ENCODE measurements around the gene CARD19. TPM values are rescaled to one million over a fixed set of nuclear protein-coding genes. Genes with fewer than 3 reads are reported as not detected.

Gene CARD19
- 19.9 TPM for total RNA-seq

DNA sequence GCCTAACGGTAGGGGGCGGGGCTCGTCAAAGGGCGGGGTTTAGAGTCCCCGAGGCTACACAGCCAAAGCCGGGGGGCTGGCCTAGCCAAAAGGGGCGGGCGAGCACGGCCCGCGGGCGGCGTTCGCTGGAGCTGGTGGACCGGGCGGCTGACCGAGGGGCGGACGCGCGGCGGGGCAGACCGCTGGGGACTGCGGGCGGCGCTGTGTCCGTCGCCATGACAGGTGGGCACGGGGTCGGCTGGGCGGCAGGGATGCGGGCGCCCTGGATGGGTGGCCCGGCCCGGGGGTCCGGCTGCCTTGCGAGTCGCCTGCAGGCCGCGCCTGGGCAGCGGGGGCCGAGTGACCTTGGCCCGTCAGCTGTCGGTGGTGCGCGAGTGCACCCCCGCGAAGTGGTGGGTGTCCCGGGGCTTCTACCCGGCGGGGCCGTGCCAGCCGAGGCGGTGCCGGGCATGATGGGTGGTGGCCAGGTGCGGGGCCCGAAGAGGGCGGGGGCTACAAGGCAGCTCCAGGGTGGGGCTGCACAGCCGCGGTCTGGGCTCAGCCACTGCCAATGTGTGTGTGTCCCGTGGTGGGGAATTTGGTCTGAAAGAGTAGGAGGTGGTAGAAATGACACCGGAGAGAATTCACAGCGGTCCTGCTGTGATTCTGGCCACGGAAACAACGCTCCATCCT, at the start of gene CARD19:
CARD19 (plus strand) TSS at position 87 of the 672 bp plus-strand sequence; CDS start at position 216, 129 bp downstream.
- ATAC-seq: peak; percentile 14

DNA sequence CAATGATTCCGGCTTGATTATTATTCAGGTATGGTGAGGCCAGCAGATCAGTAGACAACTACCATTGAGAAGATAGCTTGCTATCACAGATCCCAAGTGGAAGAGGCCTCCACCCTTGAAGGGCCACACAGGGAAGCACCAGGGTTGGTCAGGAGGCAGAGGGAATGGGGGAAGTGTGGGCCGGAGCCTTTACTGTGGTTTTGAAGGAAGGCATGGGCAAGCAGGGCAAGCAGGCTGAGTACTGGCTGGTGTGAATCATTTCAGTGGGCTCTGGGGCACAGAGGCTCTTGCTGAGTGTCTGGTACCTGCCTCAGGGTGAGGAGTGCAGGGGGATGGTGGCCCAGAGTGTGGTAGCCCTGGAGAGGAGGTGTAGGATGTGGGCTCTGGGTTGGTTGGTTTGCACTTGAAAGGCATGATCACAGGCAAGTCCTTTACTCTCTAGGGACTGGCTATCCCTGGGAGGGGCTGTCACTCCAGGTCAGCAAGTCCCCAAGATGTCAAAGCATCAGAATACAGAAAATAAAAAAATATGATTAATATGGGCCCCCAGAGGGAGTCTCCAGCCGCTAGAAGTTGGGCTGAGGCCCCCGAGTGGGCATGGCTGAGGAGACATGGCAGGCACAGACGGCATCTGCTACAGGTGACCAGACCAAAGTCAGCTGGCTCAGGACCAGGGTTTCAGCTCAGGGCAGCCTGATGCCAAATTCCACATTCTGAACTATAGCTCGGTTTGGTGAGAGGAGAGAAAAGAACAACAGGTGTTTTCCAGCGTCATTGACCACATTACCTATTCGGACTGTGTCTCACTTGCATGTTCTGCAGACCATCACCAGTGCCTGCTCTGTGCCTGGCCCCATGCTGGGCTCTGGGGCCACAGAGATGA, 47.2 kb upstream of the CARD19 start:
- no peak for ATAC-seq

- ATAC-seq: peak; percentile 8
Measured at GRCh38 chr9:93049491-93049890, 46.5 kb upstream of the CARD19 start.

DNA sequence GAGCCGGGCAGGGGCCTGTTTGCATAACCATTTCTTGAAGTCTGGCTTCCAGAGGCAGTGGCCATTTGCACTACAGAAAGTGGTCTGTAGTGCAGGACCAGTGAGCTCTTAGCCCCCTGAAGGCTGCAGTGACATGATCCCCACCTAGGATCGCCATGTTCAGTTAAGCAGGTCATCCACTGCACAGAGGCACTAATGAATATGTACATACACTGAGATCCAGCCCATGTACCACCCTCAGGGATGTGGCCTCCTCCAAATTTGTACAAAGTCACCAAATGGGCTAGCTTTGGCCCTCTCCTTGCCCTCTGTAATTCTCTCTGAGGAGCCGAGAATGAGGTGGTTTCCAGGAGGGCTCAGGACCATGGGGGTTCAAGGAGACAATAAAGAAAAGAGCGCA, 45.8 kb upstream of the CARD19 start:
- ATAC-seq: no peak

- ATAC-seq: no peak
Measured at GRCh38 chr9:93051680-93052089, 44.3 kb upstream of the CARD19 start.

GRCh38 chr9:93052791-93053540, 43.1 kb upstream of the CARD19 start:
- no peak for ATAC-seq

DNA sequence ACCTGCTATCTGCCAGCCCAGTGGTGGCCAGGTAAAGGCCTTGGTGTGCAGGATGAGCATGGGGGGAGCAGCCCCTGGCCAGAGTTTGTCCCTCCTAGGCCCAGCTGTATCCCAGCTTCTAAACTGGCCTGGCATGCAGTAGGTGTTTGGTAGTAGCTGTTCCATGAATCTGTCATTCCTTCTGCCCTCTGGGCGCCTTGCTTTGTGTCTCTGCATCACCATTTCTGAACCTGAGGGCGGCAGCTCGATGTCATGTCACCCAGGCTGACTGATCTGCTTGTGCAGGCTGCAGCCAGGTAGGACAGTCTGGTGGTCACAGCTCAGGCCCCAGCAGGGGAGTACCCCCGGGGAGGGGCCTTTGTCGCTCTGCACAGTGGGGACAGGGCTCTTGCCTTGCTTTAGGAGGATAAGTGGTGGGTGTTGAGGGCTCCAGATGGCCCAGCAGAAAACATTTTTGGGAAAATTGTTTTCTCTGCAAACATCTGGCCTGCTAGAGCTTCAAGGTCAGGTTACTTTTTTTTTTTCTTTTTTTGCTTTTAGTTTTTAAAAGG, 42.2 kb upstream of the CARD19 start:
- no peak for ATAC-seq

DNA sequence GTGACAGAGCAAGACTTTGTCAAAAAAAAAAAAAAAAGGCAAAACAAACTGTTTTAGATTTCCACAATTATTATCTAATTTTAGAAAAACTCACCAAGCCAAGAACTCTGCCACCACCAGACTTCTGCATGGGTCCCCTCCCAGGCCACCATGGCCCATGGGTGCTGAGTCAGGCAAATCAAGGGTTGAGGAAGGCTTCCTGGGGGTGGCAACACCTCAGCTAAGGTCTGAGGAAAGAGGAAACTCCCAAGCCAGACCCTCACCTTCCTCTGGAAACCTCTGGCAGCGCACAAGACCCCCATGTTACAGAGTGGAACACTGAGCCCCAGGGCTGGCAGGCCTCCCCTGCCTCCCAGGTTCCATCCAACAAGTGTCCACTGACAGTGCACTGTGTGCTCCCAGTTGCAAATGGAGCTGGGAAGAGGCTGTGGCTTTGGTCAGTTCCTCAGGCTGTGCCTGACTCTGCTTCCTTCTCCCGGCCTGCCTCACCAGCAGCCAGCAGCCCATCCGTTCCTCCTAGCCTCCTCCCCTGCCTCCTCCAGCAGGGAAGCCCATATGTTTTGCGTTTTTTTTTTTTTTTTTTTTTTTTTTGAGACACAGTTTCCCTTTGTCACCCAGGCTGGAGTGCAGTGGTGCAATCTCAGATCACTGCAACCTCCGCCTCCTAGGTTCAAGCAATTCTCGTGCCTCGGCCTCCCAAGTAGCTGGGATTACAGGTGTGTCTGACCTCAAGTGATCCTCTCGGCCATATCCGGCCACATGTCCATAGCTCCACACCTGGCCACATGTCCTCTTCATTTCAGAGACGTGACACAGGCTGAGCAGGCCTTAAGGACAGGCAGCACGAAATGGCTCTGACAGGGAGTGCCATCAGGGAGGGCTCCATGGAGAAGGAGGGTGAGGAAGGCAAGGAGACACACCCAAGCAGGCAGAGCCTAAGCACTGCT, 41.0 kb upstream of the CARD19 start:
- no peak for ATAC-seq

DNA sequence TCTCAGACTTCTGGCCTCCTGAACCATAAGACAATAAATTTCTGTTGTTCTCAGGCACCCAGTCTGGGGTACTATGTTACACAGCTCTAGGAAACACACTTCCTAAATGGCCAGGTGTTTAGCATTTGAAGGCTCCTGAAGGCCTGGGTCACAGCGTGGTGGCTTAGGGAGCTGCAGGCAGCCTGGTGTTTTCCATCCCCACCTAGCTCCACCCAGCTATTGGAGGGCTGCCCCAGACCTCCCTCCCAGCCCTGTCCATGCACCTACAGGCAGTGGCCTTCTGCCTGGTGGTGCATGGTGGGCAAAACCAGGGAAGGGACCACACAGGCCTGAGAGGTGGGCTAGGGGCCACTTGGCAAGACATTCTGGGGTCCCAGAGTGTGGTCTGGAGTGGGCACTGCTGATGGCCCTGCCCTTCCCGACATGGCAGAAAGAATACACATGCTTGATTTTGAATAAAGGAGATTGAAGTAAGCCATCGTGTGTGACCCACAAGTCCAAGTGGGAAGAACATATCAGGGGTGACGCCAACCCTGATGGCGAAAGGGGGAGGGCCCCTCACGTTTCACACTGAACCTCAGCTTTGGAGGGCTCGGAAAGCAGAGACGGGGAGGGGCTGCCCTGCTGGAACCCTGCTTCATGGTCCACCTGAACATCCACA, 38.8 kb upstream of the CARD19 start:
- no peak for ATAC-seq

DNA sequence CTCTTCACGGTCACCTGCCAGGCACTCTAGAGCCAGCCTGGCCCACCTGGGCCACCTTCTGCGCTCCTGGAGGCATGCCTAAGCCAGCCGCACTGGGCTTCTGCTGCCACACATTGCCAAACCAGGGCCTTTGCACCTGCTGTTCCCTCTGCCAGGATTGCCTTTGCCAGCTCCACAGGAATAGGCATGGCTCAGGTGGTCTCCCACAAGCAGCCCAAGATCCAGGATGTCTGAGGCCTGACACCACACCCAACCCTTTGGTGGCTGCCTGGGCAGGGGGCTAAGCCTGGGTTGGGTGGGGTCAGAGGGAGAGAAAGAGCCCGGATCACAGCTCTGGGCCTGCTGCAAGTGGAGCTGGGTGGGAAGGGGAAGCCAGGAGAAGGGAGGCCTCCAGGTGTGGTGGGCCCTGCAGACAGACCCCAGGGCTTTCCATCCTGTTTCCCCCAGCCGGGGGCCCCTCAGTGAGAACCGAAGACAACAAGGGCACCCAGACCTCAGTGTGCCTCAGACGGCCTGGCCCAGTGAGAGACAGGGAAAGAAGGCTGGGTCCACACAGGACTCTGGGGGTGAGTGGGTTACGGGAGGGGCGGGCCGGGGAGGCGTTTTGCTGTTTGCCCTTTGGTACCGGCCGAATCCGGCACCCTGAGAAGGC, 38.2 kb upstream of the CARD19 start:
- ATAC-seq: peak; percentile 7

GRCh38 chr9:93058355-93059010, 37.5 kb upstream of the CARD19 start, which contains the start of gene SUSD3:
Gene SUSD3 (plus strand): TSS chr9:93058701. CDS start chr9:93058743, 42 bp downstream.
- peak; percentile 66 for ATAC-seq

GRCh38 chr9:93059011-93059714, 36.9 kb upstream of the CARD19 start:
- peak; percentile 14 for ATAC-seq

DNA sequence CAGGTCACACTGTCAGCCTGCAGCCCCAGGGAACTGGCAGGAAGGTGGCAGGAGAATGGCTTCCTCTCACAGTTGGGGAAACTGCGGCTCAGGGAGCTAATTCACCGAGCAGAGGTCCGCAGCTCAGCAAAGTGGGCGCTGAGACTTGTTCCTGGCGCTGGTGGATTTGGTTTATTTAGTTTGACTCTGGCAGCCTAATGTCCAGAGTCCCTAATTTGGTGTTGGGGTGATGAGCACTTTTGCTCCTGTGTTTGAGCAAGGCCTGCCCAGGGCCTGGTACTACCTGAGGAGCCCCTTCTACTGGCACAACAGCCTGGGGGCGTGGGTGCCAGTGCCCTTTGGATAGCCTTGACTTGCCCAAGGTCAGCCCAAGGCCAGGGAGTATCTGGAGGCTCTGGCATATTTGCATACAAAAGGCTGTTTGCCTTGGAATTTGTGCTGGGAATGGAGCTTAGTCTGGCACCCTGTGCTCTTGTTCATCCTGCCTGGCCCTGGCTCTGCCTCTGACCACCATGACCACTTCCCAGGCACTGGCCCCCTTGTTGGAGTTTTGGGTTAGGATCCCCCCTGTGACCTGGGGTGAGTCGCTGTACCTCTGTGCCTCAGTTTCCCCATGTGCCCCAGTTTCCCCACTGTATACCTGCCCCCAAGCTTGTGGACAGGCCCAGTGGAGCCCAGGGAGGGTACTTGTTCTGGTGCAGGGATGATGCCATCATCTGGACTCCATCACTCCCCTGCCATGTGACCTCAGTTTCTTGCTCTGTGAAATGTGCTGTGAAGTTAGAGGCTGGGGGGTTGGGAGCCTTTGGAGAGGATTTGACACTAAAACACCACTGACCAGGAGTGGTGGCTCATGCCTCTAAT, 36.1 kb upstream of the CARD19 start:
- no peak for ATAC-seq

- ATAC-seq: no peak
Measured at GRCh38 chr9:93060746-93061259, 35.2 kb upstream of the CARD19 start.

- ATAC-seq: no peak
Measured at GRCh38 chr9:93061260-93061751, 34.7 kb upstream of the CARD19 start.

GRCh38 chr9:93061791-93062763, 33.9 kb upstream of the CARD19 start:
- peak; percentile 39 for ATAC-seq

Measured in esophagus mucosa (tissue), 1 donor.